Suprapubic skin (tissue), 4 donors: ENCODE results near the gene NAT9. TPM values are rescaled to one million over a fixed set of nuclear protein-coding genes. Genes with fewer than 3 reads are reported as not detected.

ENCODE experiments used
- DNase-seq, 2 donors: peaks; one replicate each; pipeline ENCODE4 v3.0.0-alpha.2; 2019; ENCODE audit warnings: low spot score in 2 of 2
- H3K27ac ChIP-seq: fragments of 200-600 bp; sonication (generic); one replicate; pipeline ENCODE4 v1.5.1; 2019
- H3K27me3 ChIP-seq: fragments of 200-600 bp; sonication (generic); one replicate; pipeline ENCODE4 v1.5.1; 2019
- H3K36me3 ChIP-seq: fragments of 200-600 bp; sonication (generic); one replicate; pipeline ENCODE4 v1.5.1; 2019
- H3K4me1 ChIP-seq: fragments of 200-600 bp; sonication (generic); one replicate; pipeline ENCODE4 v1.5.1; 2019
- H3K4me3 ChIP-seq: fragments of 200-600 bp; sonication (generic); one replicate; pipeline ENCODE4 v1.5.1; 2019; ENCODE audit warnings: mild to moderate bottlenecking
- H3K9me3 ChIP-seq: fragments of 200-600 bp; sonication (generic); one replicate; pipeline ENCODE4 v1.5.1; 2019
- EP300 ChIP-seq: sonication (generic); formaldehyde crosslinking; IDR thresholded peaks from one replicate; pipeline ENCODE4 v1.6.1; 2017; ENCODE audit warnings: antibody characterized with exemption
- POLR2A ChIP-seq, 2 donors: fragments of 450-650 bp; IDR thresholded peaks; one replicate each; pipeline ENCODE4 v1.6.1; 2017; ENCODE audit warnings: antibody characterized with exemption in 2 of 2, mild to moderate bottlenecking in 2 of 2, moderate library complexity in 2 of 2
- POLR2AphosphoS5 ChIP-seq, 3 donors: sonication (generic); formaldehyde crosslinking; IDR thresholded peaks; one replicate each; pipeline ENCODE4 v1.6.1; 2017; ENCODE audit warnings: antibody characterized with exemption in 3 of 3
- WGBS: methylation state at CpG from one replicate; pipeline ENCODE4 v1.1.5; 2018; 5-methylcytosine and 5-hydroxymethylcytosine counted together
- total RNA-seq, 4 donors: library from RNA; depleted of rRNA; stranded (reverse); fragments of >200 nt; gene quantifications; one replicate each; pipeline ENCODE4 v1.1.0, GENCODE V29; 2016
- TF ChIP-seq, protein P1 (sequence below), 2 donors: fragments of 200-600 bp in 1 of 2; fragments of 450-650 bp in 1 of 2; sonication (generic) in 1 of 2; IDR thresholded peaks; one replicate each; pipeline ENCODE4 v1.5.1; 2016 to 2019; ENCODE audit warnings: antibody characterized with exemption in 2 of 2, mild to moderate bottlenecking in 1 of 2, moderate library complexity in 1 of 2

The NAT9 gene
- total RNA-seq, 4 donors from 2014 or later = 21.0 to 32.7 (median 24.4) TPM

GRCh38 chr17:74771319-74771914 is 4.7 kb downstream of the NAT9 start:
- 93% methylated on average over 7 of the region's 9 CpGs for WGBS
- Histone ChIP-seq H3K4me3 (no peak overlapping the region), H3K4me1 (peaks cover 28% of the 10 kb centered on the region), H3K27me3 (no peaks in the 10 kb centered on the region), H3K36me3 (peaks cover 54% of the 10 kb centered on the region), H3K27ac (no peak overlapping the region), H3K9me3 (no peaks in the 10 kb centered on the region)
- TF ChIP-seq, protein P1, sequence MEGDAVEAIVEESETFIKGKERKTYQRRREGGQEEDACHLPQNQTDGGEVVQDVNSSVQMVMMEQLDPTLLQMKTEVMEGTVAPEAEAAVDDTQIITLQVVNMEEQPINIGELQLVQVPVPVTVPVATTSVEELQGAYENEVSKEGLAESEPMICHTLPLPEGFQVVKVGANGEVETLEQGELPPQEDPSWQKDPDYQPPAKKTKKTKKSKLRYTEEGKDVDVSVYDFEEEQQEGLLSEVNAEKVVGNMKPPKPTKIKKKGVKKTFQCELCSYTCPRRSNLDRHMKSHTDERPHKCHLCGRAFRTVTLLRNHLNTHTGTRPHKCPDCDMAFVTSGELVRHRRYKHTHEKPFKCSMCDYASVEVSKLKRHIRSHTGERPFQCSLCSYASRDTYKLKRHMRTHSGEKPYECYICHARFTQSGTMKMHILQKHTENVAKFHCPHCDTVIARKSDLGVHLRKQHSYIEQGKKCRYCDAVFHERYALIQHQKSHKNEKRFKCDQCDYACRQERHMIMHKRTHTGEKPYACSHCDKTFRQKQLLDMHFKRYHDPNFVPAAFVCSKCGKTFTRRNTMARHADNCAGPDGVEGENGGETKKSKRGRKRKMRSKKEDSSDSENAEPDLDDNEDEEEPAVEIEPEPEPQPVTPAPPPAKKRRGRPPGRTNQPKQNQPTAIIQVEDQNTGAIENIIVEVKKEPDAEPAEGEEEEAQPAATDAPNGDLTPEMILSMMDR (IDR thresholded peaks at IDR 0.05) = no peak
- TF ChIP-seq POLR2A (IDR thresholded peaks at IDR 0.05) = no peak
- TF ChIP-seq POLR2AphosphoS5 (IDR thresholded peaks at IDR 0.05) = no peak
- no peak for TF ChIP-seq EP300
- no peak for DNase-seq

GRCh38 chr17:74770498-74771318 is 5.4 kb downstream of the NAT9 start:
- no peak overlapping the region for H3K4me3 ChIP-seq
- H3K36me3 ChIP-seq = peaks cover 54% of the 10 kb centered on the region
- 65% methylated on average over 16 of the region's 16 CpGs for WGBS
- DNase-seq = no peak
- no peak for TF ChIP-seq POLR2AphosphoS5 (IDR thresholded peaks at IDR 0.05)
- TF ChIP-seq, protein P1 (IDR thresholded peaks at IDR 0.05) = peak; percentile 41 to 79
- H3K4me1 ChIP-seq = peaks cover 27% of the 10 kb centered on the region
- H3K27me3 ChIP-seq = no peaks in the 10 kb centered on the region
- H3K9me3 ChIP-seq = no peaks in the 10 kb centered on the region
- H3K27ac ChIP-seq = no peak overlapping the region

DNA sequence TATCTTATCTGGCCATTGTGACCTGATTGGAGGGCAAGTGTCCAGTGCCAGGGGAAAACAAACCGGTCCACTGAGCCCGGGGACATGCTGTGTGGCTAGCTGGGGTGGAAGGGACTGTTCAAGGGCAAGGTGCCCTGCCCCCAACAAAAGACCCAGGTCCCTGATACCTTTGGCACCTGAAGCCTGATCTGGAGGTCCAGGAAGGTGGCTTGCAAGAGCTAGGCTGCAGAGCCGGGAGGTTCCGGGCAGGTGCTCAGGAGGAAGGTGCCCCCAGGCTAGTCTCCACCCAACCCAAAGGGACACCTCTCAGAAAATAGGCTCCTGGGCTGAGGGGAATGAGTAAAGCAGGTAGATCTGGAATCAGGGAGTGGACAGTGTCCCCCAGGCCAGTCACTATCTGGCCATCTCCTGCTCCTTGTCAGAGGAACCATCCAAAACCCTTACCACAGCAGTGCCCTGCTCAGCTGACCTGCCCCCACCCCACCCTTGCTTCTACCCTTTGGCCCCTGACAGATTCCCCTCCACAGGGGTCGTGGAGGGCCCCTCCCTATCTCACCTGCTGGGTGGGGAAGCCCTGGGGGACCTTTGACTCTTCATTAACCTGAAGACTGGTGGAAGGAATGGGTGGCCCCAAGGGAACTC is 6.2 kb downstream of the NAT9 start:
- Histone ChIP-seq H3K4me3 (no peak overlapping the region), H3K27ac (peak overlapping the region; percentile 18), H3K36me3 (peaks cover 54% of the 10 kb centered on the region), H3K9me3 (no peaks in the 10 kb centered on the region), H3K27me3 (no peaks in the 10 kb centered on the region), H3K4me1 (peaks cover 19% of the 10 kb centered on the region)
- no peak for DNase-seq
- 59% methylated on average over 5 of the region's 5 CpGs for WGBS
- no peak for TF ChIP-seq POLR2AphosphoS5 (IDR thresholded peaks at IDR 0.05)
- TF ChIP-seq, protein P1 (IDR thresholded peaks at IDR 0.05) = no peak
- no peak for TF ChIP-seq POLR2A (IDR thresholded peaks at IDR 0.05)
- no peak for TF ChIP-seq EP300

DNA sequence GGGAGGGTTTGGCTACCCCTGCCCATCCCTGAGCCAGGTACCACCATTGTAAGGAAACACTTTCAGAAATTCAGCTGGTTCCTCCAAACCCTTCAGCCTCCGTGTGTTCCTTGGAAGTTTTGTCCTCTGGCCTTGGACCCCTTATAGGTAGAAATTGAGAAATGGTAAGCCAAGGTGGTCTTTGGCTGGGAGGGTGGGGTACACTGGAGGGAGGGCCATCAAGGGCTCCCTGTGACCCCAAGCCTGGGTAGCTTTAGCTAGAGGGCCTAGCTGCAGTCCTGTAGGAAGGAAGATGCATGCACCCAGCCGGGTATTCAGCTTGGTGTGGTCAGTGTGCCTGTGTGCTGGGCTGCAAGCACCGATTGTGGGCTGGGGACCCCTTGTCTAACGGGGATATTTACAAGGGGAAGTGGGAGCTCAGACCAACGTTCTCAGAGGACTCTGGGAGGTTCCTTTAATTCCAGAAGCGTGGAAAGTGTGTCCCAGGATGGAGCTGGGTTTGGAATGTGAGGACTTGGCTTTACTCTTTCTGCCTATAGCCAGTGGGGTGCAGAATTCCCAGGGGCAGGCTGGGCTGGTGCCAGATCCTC is 6.8 kb downstream of the NAT9 start:
- H3K9me3 ChIP-seq = no peaks in the 10 kb centered on the region
- 55% methylated on average over 6 of the region's 6 CpGs for WGBS
- H3K4me3 ChIP-seq = no peak overlapping the region
- no peak for DNase-seq
- peaks cover 16% of the 10 kb centered on the region for H3K4me1 ChIP-seq
- TF ChIP-seq, protein P1 (IDR thresholded peaks at IDR 0.05) = no peak
- no peak for TF ChIP-seq EP300
- peaks cover 54% of the 10 kb centered on the region for H3K36me3 ChIP-seq
- H3K27me3 ChIP-seq = no peaks in the 10 kb centered on the region
- no peak overlapping the region for H3K27ac ChIP-seq

DNA sequence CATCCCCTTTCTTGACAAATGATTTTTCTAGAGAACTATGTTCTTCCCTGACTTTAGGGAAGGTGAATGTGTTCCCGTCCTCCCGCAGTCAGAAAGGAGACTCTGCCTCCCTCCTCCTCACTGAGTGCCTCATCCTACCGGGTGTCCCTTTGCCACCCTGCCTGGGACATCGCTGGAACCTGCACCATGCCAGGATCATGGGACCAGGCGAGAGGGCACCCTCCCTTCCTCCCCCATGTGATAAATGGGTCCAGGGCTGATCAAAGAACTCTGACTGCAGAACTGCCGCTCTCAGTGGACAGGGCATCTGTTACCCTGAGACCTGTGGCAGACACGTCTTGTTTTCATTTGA is 7.4 kb downstream of the NAT9 start:
- no peaks in the 10 kb centered on the region for H3K27me3 ChIP-seq
- 85% methylated on average over 7 of the region's 7 CpGs for WGBS
- H3K4me3 ChIP-seq = no peak overlapping the region
- DNase-seq = no peak
- no peak for TF ChIP-seq POLR2AphosphoS5 (IDR thresholded peaks at IDR 0.05)
- TF ChIP-seq, protein P1 (IDR thresholded peaks at IDR 0.05) = no peak
- no peak for TF ChIP-seq EP300
- TF ChIP-seq POLR2A (IDR thresholded peaks at IDR 0.05) = no peak
- H3K4me1 ChIP-seq = peaks cover 19% of the 10 kb centered on the region
- no peak overlapping the region for H3K27ac ChIP-seq
- H3K36me3 ChIP-seq = peaks cover 52% of the 10 kb centered on the region
- no peaks in the 10 kb centered on the region for H3K9me3 ChIP-seq
